OCI-LY7 (cell line): ENCODE results near the gene PRX.

Source experiments
- EZH2phosphoT487 ChIP-seq: fragments of 200-600 bp; sonication (generic); IDR thresholded peaks from 2 replicates; pipeline ENCODE4 v1.6.1; 2018; ENCODE audit warnings: low read depth, borderline replicate concordance, mild to moderate bottlenecking, mixed run types, antibody characterized with exemption, low read length, moderate library complexity, mixed read lengths
- TF ChIP-seq, protein P1 (sequence below): fragments of 200-600 bp; sonication (generic); conservative IDR thresholded peaks from 2 replicates; pipeline ENCODE4 v1.5.1; 2014; ENCODE audit warnings: mild to moderate bottlenecking, antibody characterized with exemption, low read length, moderate library complexity, mixed read lengths

DNA sequence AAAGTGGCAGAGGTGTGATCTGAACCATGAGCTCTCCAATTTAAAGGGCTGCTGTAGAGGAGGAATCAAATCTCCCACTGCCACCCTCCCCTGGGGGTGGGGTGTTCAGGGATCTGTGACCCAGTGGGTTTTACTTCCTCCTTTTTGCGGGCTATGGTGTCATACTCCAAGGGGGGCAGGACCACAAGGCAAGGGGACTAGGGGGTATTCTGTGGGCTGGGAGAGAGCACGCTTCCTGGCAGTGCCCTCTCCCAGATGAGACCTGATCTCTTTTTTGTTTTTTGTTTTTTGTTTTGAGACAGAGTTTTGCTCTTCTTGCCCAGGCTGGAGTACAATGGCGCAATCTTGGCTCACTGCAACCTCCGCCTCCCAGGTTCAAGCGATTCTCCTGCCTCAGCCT is 54.4 kb downstream of the PRX start:
- TF ChIP-seq, protein P1, sequence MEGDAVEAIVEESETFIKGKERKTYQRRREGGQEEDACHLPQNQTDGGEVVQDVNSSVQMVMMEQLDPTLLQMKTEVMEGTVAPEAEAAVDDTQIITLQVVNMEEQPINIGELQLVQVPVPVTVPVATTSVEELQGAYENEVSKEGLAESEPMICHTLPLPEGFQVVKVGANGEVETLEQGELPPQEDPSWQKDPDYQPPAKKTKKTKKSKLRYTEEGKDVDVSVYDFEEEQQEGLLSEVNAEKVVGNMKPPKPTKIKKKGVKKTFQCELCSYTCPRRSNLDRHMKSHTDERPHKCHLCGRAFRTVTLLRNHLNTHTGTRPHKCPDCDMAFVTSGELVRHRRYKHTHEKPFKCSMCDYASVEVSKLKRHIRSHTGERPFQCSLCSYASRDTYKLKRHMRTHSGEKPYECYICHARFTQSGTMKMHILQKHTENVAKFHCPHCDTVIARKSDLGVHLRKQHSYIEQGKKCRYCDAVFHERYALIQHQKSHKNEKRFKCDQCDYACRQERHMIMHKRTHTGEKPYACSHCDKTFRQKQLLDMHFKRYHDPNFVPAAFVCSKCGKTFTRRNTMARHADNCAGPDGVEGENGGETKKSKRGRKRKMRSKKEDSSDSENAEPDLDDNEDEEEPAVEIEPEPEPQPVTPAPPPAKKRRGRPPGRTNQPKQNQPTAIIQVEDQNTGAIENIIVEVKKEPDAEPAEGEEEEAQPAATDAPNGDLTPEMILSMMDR = no peak
- no peak for TF ChIP-seq EZH2phosphoT487
